ENCODE results near the gene ISOC2. TPM values are rescaled to one million over a fixed set of nuclear protein-coding genes. Genes with fewer than 3 reads are reported as not detected.
A peak's percentile ranks its signal among the peaks of the same experiment; 100 is the strongest.

The ISOC2 gene
- total and polyA plus RNA-seq, 9 of the 15 experiments (the other 6 are each of a cell fraction or from before 2014, with no cell fraction given) = 1.2 to 229 (median 58.3) TPM

- TF ChIP-seq ZBTB2 (IDR thresholded peaks at IDR 0.05) (peak; percentile 99), MBD1 (CRISPR knock-in tag; IDR thresholded peaks at IDR 0.05) (no peak; the same call in 1 of the 2 replicates), PRMT5 (CRISPR knock-in tag; IDR thresholded peaks at IDR 0.05) (no peak), CBX3 (IDR thresholded peaks at IDR 0.05; ENCODE audit: borderline replicate concordance in 1 of 2, low read length in 2 of 2) (peak in 1 of 2 experiments; percentile 82; a peak in 2 of 3 replicates), EHMT2 (IDR thresholded peaks at IDR 0.05) (no peak), TOE1 (IDR thresholded peaks at IDR 0.05; ENCODE audit: borderline replicate concordance) (no peak; the same call in 1 of the 2 replicates), TOE1 (CRISPR knock-in tag; IDR thresholded peaks at IDR 0.05; ENCODE audit: borderline replicate concordance, low read depth) (peak; percentile 80; the same call in 1 of the 2 replicates), RBM22 (IDR thresholded peaks at IDR 0.05; ENCODE audit: low read depth, low read length, poor library complexity, severe bottlenecking) (no peak), KLF1 (tag; IDR thresholded peaks at IDR 0.05) (no peak; the same call in 1 of the 2 replicates), JUND (IDR thresholded peaks at IDR 0.05; ENCODE audit: borderline replicate concordance, low read depth, low read length) (peak; percentile 37; the same call in 1 of the 2 replicates), JUND (tag; IDR thresholded peaks at IDR 0.05; ENCODE audit: borderline replicate concordance, low read depth, low read length) (no peak; the same call in 2 of the 3 replicates), FIP1L1 (IDR thresholded peaks at IDR 0.05; ENCODE audit: low read depth, low read length, poor library complexity, severe bottlenecking) (no peak), ATF1 (CRISPR knock-in tag; IDR thresholded peaks at IDR 0.05) (peak; percentile 94), ATF1 (tag; IDR thresholded peaks at IDR 0.05) (peak; percentile 98), AFF4 (CRISPR knock-in tag; IDR thresholded peaks at IDR 0.05) (peak; percentile 86; the same call in 1 of the 2 replicates), CREB5 (CRISPR knock-in tag; IDR thresholded peaks at IDR 0.05) (no peak), RFX1 (IDR thresholded peaks at IDR 0.05) (no peak), ZNF212 (CRISPR knock-in tag; IDR thresholded peaks at IDR 0.05) (no peak)
These were observed 14.8 kb upstream of the ISOC2 start, which contains the start of gene ZNF628 (continued) for GRCh38 chr19:55476100-55476775.
